K562 (cell line): ENCODE results near the gene ARAF. TPM values are rescaled to one million over a fixed set of nuclear protein-coding genes. Genes with fewer than 3 reads are reported as not detected.

Experiments
- ARID3B ChIP-seq: fragments of 250-450 bp; sonication (Bioruptor Pico); IDR thresholded peaks from 2 replicates; pipeline ENCODE4 v1.4.0; 2020; ENCODE audit warnings: borderline replicate concordance
- CXXC5 ChIP-seq: fragments of 250-450 bp; sonication (Bioruptor Pico); IDR thresholded peaks from 2 replicates; pipeline ENCODE4 v1.8.0; 2022; ENCODE audit warnings: inconsistent platforms, mild to moderate bottlenecking, moderate library complexity
- FOS ChIP-seq: IDR thresholded peaks from 3 replicates; pipeline ENCODE4 v1.6.1; 2011; ENCODE audit not compliant: insufficient read length; ENCODE audit errors: extremely low read depth
- KAT2B ChIP-seq: IDR thresholded peaks from one replicate; pipeline ENCODE4 v1.6.1; 2012; ENCODE audit warnings: low read depth, mild to moderate bottlenecking, control low read depth, inconsistent platforms, low read length, moderate library complexity
- NFYB ChIP-seq: IDR thresholded peaks from 2 replicates; pipeline ENCODE4 v1.6.1; 2011; ENCODE audit warnings: mild to moderate bottlenecking, moderate library complexity; ENCODE audit not compliant: insufficient read length; ENCODE audit errors: extremely low read depth
- RBM25 ChIP-seq: fragments of 200-400 bp; formaldehyde crosslinking; IDR thresholded peaks from 2 replicates; pipeline ENCODE4 v1.6.1; 2018; ENCODE audit warnings: low read length, low read depth, moderate library complexity; ENCODE audit not compliant: severe bottlenecking
- TAL1 ChIP-seq: fragments of 450-650 bp; IDR thresholded peaks from 2 replicates; pipeline ENCODE4 v1.6.1; 2016; ENCODE audit warnings: mild to moderate bottlenecking
- U2AF2 ChIP-seq: fragments of 200-400 bp; formaldehyde crosslinking; optimal IDR thresholded peaks from 2 replicates; pipeline ENCODE3; 2017; ENCODE audit warnings: low read depth, mild to moderate bottlenecking, low read length
- ZC3H8 ChIP-seq: fragments of 450-650 bp; IDR thresholded peaks from 2 replicates; pipeline ENCODE4 v1.6.1; 2017
- ZNF695 ChIP-seq: fragments of 450-650 bp; formaldehyde crosslinking; IDR thresholded peaks from 2 replicates; pipeline ENCODE4 v1.4.0; 2020; ENCODE audit warnings: mild to moderate bottlenecking, moderate library complexity
- ZNF77 ChIP-seq: fragments of 250-450 bp; sonication (Bioruptor Pico); IDR thresholded peaks from 2 replicates; pipeline ENCODE4 v1.5.0; 2020
- polyA plus RNA-seq, 8 experiments: library from polyadenylated mRNA; depleted of rRNA in 4 of 8; stranded (reverse) in 5 of 8; unstranded in 3 of 8; fragments of >200 nt; fragmentation: Nextera tagmentation in 2 of 8; fragmentation: Illumina TruSeq in 1 of 8; extraction: Ambion mirVana in 2 of 8; extraction: Trizol in 1 of 8; gene quantifications; 2 replicates each; pipeline versions ENCODE4 v1.2.1 to v1.2.3, GENCODE V29; 2011 to 2014; ENCODE audit warnings: inconsistent platforms in 1 of 8, missing spikeins in 1 of 8
- total RNA-seq, 7 experiments: library from RNA; depleted of rRNA in 6 of 7; stranded (reverse); fragments of >200 nt in 6 of 7; fragmentation: Illumina TruSeq in 2 of 7; extraction: Trizol in 2 of 7; gene quantifications; 2 replicates each; pipeline versions ENCODE4 v1.2.1 to v1.2.3, GENCODE V29; 2011 to 2021; ENCODE audit warnings: low replicate concordance in 1 of 7
- TF ChIP-seq, protein P1 (sequence below), 2 experiments: fragments of 450-650 bp in 1 of 2; sonication (generic) in 1 of 2; formaldehyde crosslinking in 1 of 2; IDR thresholded peaks; 2 replicates each; pipeline versions ENCODE4 v1.7.1 to v1.9.0; 2016 to 2022; ENCODE audit warnings: inconsistent platforms in 1 of 2, mild to moderate bottlenecking in 1 of 2, missing genetic modification reagents in 1 of 2
- TF ChIP-seq, protein P2 (sequence below), 2 experiments: fragments of 450-650 bp; IDR thresholded peaks; 2 replicates each; pipeline ENCODE4 v1.6.1; 2018; ENCODE audit warnings: mild to moderate bottlenecking in 2 of 2, low read depth in 1 of 2; ENCODE audit not compliant: partially characterized antibody in 2 of 2

The ARAF gene
- total and polyA plus RNA-seq, 9 of the 15 experiments (the other 6 are each of a cell fraction or from before 2014, with no cell fraction given): 5.5 to 70.0 (median 29.4) TPM

- TF ChIP-seq, protein P1, sequence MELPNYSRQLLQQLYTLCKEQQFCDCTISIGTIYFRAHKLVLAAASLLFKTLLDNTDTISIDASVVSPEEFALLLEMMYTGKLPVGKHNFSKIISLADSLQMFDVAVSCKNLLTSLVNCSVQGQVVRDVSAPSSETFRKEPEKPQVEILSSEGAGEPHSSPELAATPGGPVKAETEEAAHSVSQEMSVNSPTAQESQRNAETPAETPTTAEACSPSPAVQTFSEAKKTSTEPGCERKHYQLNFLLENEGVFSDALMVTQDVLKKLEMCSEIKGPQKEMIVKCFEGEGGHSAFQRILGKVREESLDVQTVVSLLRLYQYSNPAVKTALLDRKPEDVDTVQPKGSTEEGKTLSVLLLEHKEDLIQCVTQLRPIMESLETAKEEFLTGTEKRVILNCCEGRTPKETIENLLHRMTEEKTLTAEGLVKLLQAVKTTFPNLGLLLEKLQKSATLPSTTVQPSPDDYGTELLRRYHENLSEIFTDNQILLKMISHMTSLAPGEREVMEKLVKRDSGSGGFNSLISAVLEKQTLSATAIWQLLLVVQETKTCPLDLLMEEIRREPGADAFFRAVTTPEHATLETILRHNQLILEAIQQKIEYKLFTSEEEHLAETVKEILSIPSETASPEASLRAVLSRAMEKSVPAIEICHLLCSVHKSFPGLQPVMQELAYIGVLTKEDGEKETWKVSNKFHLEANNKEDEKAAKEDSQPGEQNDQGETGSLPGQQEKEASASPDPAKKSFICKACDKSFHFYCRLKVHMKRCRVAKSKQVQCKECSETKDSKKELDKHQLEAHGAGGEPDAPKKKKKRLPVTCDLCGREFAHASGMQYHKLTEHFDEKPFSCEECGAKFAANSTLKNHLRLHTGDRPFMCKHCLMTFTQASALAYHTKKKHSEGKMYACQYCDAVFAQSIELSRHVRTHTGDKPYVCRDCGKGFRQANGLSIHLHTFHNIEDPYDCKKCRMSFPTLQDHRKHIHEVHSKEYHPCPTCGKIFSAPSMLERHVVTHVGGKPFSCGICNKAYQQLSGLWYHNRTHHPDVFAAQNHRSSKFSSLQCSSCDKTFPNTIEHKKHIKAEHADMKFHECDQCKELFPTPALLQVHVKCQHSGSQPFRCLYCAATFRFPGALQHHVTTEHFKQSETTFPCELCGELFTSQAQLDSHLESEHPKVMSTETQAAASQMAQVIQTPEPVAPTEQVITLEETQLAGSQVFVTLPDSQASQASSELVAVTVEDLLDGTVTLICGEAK (IDR thresholded peaks at IDR 0.05): no peak
- TF ChIP-seq, protein P1 (CRISPR knock-in tag; IDR thresholded peaks at IDR 0.05): no peak
- no peak for TF ChIP-seq U2AF2
- no peak for TF ChIP-seq ARID3B (CRISPR knock-in tag)
- TF ChIP-seq RBM25: peak; percentile 88
- no peak for TF ChIP-seq ZC3H8
- no peak for TF ChIP-seq ZNF77 (CRISPR knock-in tag)
- TF ChIP-seq CXXC5 (CRISPR knock-in tag): 0 out of 2 replicates have a peak, but pooled peaks have one; percentile 8
- TF ChIP-seq, protein P2, sequence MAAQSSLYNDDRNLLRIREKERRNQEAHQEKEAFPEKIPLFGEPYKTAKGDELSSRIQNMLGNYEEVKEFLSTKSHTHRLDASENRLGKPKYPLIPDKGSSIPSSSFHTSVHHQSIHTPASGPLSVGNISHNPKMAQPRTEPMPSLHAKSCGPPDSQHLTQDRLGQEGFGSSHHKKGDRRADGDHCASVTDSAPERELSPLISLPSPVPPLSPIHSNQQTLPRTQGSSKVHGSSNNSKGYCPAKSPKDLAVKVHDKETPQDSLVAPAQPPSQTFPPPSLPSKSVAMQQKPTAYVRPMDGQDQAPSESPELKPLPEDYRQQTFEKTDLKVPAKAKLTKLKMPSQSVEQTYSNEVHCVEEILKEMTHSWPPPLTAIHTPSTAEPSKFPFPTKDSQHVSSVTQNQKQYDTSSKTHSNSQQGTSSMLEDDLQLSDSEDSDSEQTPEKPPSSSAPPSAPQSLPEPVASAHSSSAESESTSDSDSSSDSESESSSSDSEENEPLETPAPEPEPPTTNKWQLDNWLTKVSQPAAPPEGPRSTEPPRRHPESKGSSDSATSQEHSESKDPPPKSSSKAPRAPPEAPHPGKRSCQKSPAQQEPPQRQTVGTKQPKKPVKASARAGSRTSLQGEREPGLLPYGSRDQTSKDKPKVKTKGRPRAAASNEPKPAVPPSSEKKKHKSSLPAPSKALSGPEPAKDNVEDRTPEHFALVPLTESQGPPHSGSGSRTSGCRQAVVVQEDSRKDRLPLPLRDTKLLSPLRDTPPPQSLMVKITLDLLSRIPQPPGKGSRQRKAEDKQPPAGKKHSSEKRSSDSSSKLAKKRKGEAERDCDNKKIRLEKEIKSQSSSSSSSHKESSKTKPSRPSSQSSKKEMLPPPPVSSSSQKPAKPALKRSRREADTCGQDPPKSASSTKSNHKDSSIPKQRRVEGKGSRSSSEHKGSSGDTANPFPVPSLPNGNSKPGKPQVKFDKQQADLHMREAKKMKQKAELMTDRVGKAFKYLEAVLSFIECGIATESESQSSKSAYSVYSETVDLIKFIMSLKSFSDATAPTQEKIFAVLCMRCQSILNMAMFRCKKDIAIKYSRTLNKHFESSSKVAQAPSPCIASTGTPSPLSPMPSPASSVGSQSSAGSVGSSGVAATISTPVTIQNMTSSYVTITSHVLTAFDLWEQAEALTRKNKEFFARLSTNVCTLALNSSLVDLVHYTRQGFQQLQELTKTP (IDR thresholded peaks at IDR 0.05; ENCODE audit: low read depth in 1 of 2, partially characterized antibody in 2 of 2): no peak
- no peak for TF ChIP-seq ZNF695 (CRISPR knock-in tag)
- TF ChIP-seq FOS: peak; percentile 96
- peak; percentile 98 for TF ChIP-seq NFYB
- no peak for TF ChIP-seq TAL1
- no peak for TF ChIP-seq KAT2B
These were observed 4.9 kb upstream of the ARAF start (continued) for GRCh38 chrX:47556045-47556623.
